DOHH2 (cell line): ENCODE measurements around the gene STRA8.

Source experiments
- H3F3A ChIP-seq: fragments of 200-600 bp; sonication (generic), shearing (Covaris generic); 2 replicates; pipeline ENCODE4 v1.6.0; 2016; ENCODE audit warnings: antibody characterized with exemption, mild to moderate bottlenecking; ENCODE audit not compliant: control insufficient read depth, insufficient read depth
- H3K27ac ChIP-seq: fragments of 200-600 bp; sonication (generic); 2 replicates; pipeline ENCODE4 v1.5.1; 2014; ENCODE audit warnings: low read depth, mild to moderate bottlenecking, low read length, moderate library complexity
- H3K27me3 ChIP-seq: fragments of 200-600 bp; sonication (generic); 2 replicates; pipeline ENCODE4 v1.6.1; 2014; ENCODE audit warnings: mild to moderate bottlenecking, low read length, mixed read lengths; ENCODE audit not compliant: control insufficient read depth
- H3K36me3 ChIP-seq: fragments of 200-600 bp; sonication (generic); 2 replicates; pipeline ENCODE4 v1.6.1; 2014; ENCODE audit warnings: mild to moderate bottlenecking, low read length, moderate library complexity, mixed read lengths; ENCODE audit not compliant: control insufficient read depth
- H3K4me1 ChIP-seq: fragments of 200-600 bp; sonication (generic); 2 replicates; pipeline ENCODE4 v1.6.1; 2014; ENCODE audit warnings: mild to moderate bottlenecking, low read length, mixed read lengths; ENCODE audit not compliant: control insufficient read depth
- H3K4me2 ChIP-seq: fragments of 200-600 bp; sonication (generic); 2 replicates; pipeline ENCODE4 v1.6.0; 2014; ENCODE audit warnings: mild to moderate bottlenecking, low read length, moderate library complexity
- H3K4me3 ChIP-seq: fragments of 200-600 bp; sonication (generic); 2 replicates; pipeline ENCODE4 v1.5.1; 2014; ENCODE audit warnings: mild to moderate bottlenecking, low read length, mixed read lengths
- H3K79me2 ChIP-seq: fragments of 200-600 bp; sonication (generic); 2 replicates; pipeline ENCODE4 v1.6.1; 2014; ENCODE audit warnings: mild to moderate bottlenecking, low read length, mixed read lengths; ENCODE audit not compliant: control insufficient read depth
- H3K9me2 ChIP-seq: fragments of 200-600 bp; sonication (generic); replicated peaks from 2 replicates; pipeline ENCODE4 v1.6.1; 2014; ENCODE audit warnings: mild to moderate bottlenecking, low read length, mixed read lengths; ENCODE audit not compliant: control insufficient read depth
- H3K9me3 ChIP-seq: fragments of 200-600 bp; sonication (generic); 2 replicates; pipeline ENCODE4 v1.6.1; 2014; ENCODE audit warnings: antibody characterized with exemption, low read length, mixed read lengths; ENCODE audit not compliant: control insufficient read depth, insufficient read depth
- H4K20me1 ChIP-seq: fragments of 200-600 bp; sonication (generic); 2 replicates; pipeline ENCODE4 v1.6.0; 2014; ENCODE audit warnings: low read depth, mild to moderate bottlenecking, antibody characterized with exemption, low read length, moderate library complexity; ENCODE audit not compliant: control insufficient read depth, insufficient read depth
- CTCF ChIP-seq: fragments of 200-600 bp; sonication (generic); IDR thresholded peaks from one replicate; pipeline ENCODE4 v1.5.1; 2014; ENCODE audit warnings: antibody characterized with exemption, mild to moderate bottlenecking, low read depth, low read length; ENCODE audit not compliant: poor library complexity, severe bottlenecking
- EZH2phosphoT487 ChIP-seq: fragments of 200-600 bp; sonication (generic); IDR thresholded peaks from 2 replicates; pipeline ENCODE4 v1.6.1; 2017; ENCODE audit warnings: borderline replicate concordance, mild to moderate bottlenecking, antibody characterized with exemption, low read length, moderate library complexity, mixed read lengths

Gene STRA8

GRCh38 chr7:135186261-135186540 is 47.4 kb upstream of the STRA8 start:
- peaks cover 65% of the 10 kb centered on the region for H3K36me3 ChIP-seq
- no peak overlapping the region for H3K4me3 ChIP-seq
- H3K27me3 ChIP-seq = no peaks in the 10 kb centered on the region

GRCh38 chr7:135186841-135187253 is 46.8 kb upstream of the STRA8 start:
- Histone ChIP-seq H3F3A (no peaks in the 10 kb centered on the region), H3K79me2 (no peaks in the 10 kb centered on the region), H4K20me1 (no peaks in the 10 kb centered on the region), H3K4me3 (no peak overlapping the region), H3K27ac (no peak overlapping the region), H3K36me3 (peaks cover 58% of the 10 kb centered on the region), H3K4me1 (no peaks in the 10 kb centered on the region), H3K9me3 (peaks cover 9% of the 10 kb centered on the region; the same call in 1 of the 2 replicates), H3K27me3 (no peaks in the 10 kb centered on the region), H3K4me2 (no peak overlapping the region), H3K9me2 (no peaks in the 10 kb centered on the region)
- TF ChIP-seq CTCF (no peak), EZH2phosphoT487 (no peak)

More at GRCh38 chr7:135186261-135186540, 47.4 kb upstream of the STRA8 start:
- H3K79me2 ChIP-seq = no peaks in the 10 kb centered on the region
- no peaks in the 10 kb centered on the region for H3F3A ChIP-seq
- no peaks in the 10 kb centered on the region for H4K20me1 ChIP-seq
- H3K4me1 ChIP-seq = no peaks in the 10 kb centered on the region
- H3K9me2 ChIP-seq = no peaks in the 10 kb centered on the region
- no peak overlapping the region for H3K4me2 ChIP-seq
- H3K27ac ChIP-seq = no peak overlapping the region
- TF ChIP-seq CTCF (no peak), EZH2phosphoT487 (no peak)
- H3K9me3 ChIP-seq = peaks cover 15% of the 10 kb centered on the region

GRCh38 chr7:135188298-135188984 is 45.2 kb upstream of the STRA8 start:
- Histone ChIP-seq H3F3A (no peaks in the 10 kb centered on the region), H4K20me1 (no peaks in the 10 kb centered on the region), H3K36me3 (peaks cover 52% of the 10 kb centered on the region), H3K79me2 (no peaks in the 10 kb centered on the region), H3K9me3 (no peaks in the 10 kb centered on the region; the same call in 1 of the 2 replicates), H3K4me3 (no peak overlapping the region), H3K9me2 (no peaks in the 10 kb centered on the region), H3K27me3 (no peaks in the 10 kb centered on the region), H3K27ac (no peak overlapping the region), H3K4me2 (no peak overlapping the region), H3K4me1 (no peaks in the 10 kb centered on the region)
- no peak for TF ChIP-seq CTCF
- TF ChIP-seq EZH2phosphoT487 = no peak
